Fibroblast of lung (primary cell): Measurements from ENCODE around the gene SPDYE3.

Source experiments
- CTCF ChIP-seq, 2 donors: IDR thresholded peaks in 1 of 2; conservative IDR thresholded peaks in 1 of 2; 1 replicate in 1 of 2; 2 replicates in 1 of 2; pipeline ENCODE4 v1.5.1; 2011 to 2012; ENCODE audit warnings: low read length in 2 of 2, control low read depth in 1 of 2, inconsistent platforms in 1 of 2, low read depth in 1 of 2, mild to moderate bottlenecking in 1 of 2
- EZH2 ChIP-seq: IDR thresholded peaks from 2 replicates; pipeline ENCODE4 v1.5.1; 2012; ENCODE audit warnings: low read length, control low read depth, mild to moderate bottlenecking; ENCODE audit errors: missing control alignments

- no peak for TF ChIP-seq CTCF (conservative IDR thresholded peaks at IDR 0.05 in 1 of 2, IDR thresholded peaks at IDR 0.05 in 1 of 2; ENCODE audit: low read depth in 1 of 2, low read length in 2 of 2)
- TF ChIP-seq EZH2 = no peak
These were observed 60.4 kb downstream of the SPDYE3 start for GRCh38 chr7:100367676-100368613.
